Globus pallidus (tissue), 1 donor: Measurements from ENCODE around the gene CRYBB2.
"Not testable (repeated sequence)": the region's sequence is repeated elsewhere in the genome, so short reads cannot be mapped to it uniquely, and the experiment has no call there.

Source experiments
- DNase-seq: peaks from one replicate; pipeline ENCODE4 v3.0.0-alpha.2; 2015; ENCODE audit warnings: low spot score

The CRYBB2 gene

GRCh38 chr22:25219211-25219689 lies at the start of gene CRYBB2:
Gene CRYBB2, plus strand, starts transcription at chr22:25219639. Its CDS starts 1,791 bp downstream, at chr22:25221430.
- DNase-seq = no peak

GRCh38 chr22:25170426-25170980 lies 48.9 kb upstream of the CRYBB2 start:
- DNase-seq = no peak

- no peak for DNase-seq
These were observed 47.3 kb upstream of the CRYBB2 start for GRCh38 chr22:25172153-25172552.

- DNase-seq = no peak
These were observed 45.1 kb upstream of the CRYBB2 start for GRCh38 chr22:25174156-25174887.

- no peak for DNase-seq
These were observed 44.5 kb upstream of the CRYBB2 start for GRCh38 chr22:25174888-25175411.

GRCh38 chr22:25176175-25176574 lies 43.3 kb upstream of the CRYBB2 start:
- DNase-seq = no peak

GRCh38 chr22:25176799-25177198 lies 42.6 kb upstream of the CRYBB2 start:
- DNase-seq = no peak

GRCh38 chr22:25177226-25177625 lies 42.2 kb upstream of the CRYBB2 start:
- no peak for DNase-seq

- no peak for DNase-seq
These were observed 41.5 kb upstream of the CRYBB2 start for GRCh38 chr22:25177895-25178294.

GRCh38 chr22:25178348-25178747 lies 41.1 kb upstream of the CRYBB2 start:
- DNase-seq = not testable (repeated sequence)

- DNase-seq = not testable (repeated sequence)
These were observed 40.4 kb upstream of the CRYBB2 start for GRCh38 chr22:25178869-25179631.

GRCh38 chr22:25182131-25183110 lies 37.0 kb upstream of the CRYBB2 start:
- no peak for DNase-seq

- no peak for DNase-seq
These were observed 35.4 kb upstream of the CRYBB2 start for GRCh38 chr22:25183949-25184619.

- DNase-seq = no peak
These were observed 33.3 kb upstream of the CRYBB2 start for GRCh38 chr22:25186140-25186539.

- DNase-seq = no peak
These were observed 32.0 kb upstream of the CRYBB2 start for GRCh38 chr22:25187469-25187868.

GRCh38 chr22:25192406-25192805 lies 27.0 kb upstream of the CRYBB2 start:
- DNase-seq = no peak

- no peak for DNase-seq
These were observed 26.3 kb upstream of the CRYBB2 start for GRCh38 chr22:25193130-25193529.

GRCh38 chr22:25193548-25193947 lies 25.9 kb upstream of the CRYBB2 start:
- no peak for DNase-seq

- no peak for DNase-seq
These were observed 23.1 kb upstream of the CRYBB2 start for GRCh38 chr22:25196326-25196725.

GRCh38 chr22:25197340-25197739 lies 22.1 kb upstream of the CRYBB2 start:
- no peak for DNase-seq
